Kidney glomerular epithelial cell (primary cell): ENCODE results near the gene KAZALD1.
A peak's percentile ranks its signal among the peaks of the same experiment; 100 is the strongest.
"Not testable (repeated sequence)": the region's sequence is repeated elsewhere in the genome, so short reads cannot be mapped to it uniquely, and the experiment has no call there.

Experiments
- DNase-seq: peaks from one replicate; lab custom pipeline; 2025; lab: John Stamatoyannopoulos, UW

Gene KAZALD1

DNA sequence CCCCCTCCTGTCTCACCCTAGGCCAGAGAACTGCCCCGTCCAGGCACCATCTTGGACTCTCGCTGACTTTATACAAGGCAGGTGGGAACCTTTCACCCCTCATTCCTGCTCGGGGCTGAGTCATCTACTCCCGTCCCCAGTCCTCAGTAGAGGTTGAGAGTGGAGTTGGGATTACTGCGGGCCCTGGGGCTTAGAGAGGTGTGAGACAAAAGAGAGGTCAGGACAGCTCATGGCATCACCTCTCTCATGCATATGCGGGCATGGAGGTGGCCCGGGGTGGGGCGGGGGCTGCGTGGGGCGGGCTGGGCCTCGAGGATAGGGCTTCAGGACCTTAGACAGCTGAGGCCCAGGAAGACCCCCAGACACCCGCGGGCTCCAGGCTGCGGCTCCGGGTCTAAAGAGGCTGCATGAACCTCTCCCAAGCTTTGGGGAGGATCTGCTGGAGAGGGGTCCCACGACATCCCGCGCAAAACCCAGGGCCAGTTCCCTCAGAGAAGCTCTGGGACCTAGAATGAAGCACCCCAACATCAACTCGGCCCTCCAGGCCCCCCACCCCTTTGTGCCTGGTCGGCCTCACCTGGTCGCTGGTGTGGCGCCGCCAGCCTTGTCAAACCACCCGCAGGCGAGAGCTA is 31.2 kb upstream of the KAZALD1 start:
- no peak for DNase-seq

- DNase-seq = peak; percentile 91
These were observed 30.5 kb upstream of the KAZALD1 start, which contains the start of the genes PDZD7 and SFXN3 for GRCh38 chr10:101031128-101031795. Gene PDZD7 (minus strand): TSS chr10:101031129. CDS start chr10:101030219, 910 bp downstream. Gene SFXN3 (plus strand): TSS chr10:101031234. CDS start chr10:101034695, 3,461 bp downstream.

GRCh38 chr10:101031796-101032636 is 29.8 kb upstream of the KAZALD1 start:
- DNase-seq = peak; percentile 62

DNA sequence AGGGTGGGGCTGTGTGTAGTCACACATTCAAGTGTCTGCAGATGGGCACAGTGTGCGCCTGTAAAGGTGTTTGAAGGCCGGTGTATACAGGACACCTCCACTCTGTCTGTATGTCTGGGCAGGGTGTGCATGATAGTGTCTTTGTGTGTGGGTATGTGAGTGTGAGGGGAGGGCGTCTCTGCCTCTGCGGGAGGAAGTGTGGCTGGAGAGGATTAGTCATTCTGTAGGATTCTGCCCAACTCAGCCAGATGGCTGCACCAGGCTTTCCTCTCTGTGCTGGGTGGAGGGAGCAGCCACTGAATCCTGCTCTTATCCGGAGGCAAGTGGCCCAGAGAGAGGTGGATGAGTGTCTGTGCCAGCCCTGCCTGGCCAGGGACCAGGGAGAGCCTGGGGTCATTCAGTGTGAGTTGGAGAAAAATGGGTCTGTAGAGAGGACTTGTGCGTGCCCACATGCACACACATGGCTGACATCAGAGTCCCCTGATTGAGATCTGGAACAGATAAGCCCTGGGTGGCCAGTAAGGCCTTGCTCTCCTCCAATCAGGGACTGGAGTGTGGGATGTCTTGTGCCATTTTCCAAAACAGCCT is 29.1 kb upstream of the KAZALD1 start:
- DNase-seq = peak; percentile 74

DNA sequence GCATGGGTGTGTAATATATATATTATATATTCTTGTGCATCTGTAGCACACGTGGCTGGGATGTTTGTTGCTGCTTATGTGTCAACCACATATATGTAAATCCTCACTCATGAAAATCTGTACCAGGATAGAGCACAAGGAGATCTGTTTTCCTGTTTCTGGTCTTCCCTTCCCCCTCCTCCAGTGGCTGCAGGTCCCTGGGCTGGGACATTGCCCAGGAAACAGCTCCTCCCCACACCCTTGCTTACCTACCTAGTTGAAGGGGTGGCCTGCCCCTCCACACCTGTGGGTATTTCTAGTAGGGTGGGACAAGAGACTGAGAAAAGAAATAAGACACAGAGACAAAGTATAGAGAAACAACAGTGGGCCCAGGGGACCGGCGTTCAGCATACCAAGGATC is 28.5 kb upstream of the KAZALD1 start:
- no peak for DNase-seq

- DNase-seq = not testable (repeated sequence)
These were observed 27.4 kb upstream of the KAZALD1 start for GRCh38 chr10:101034404-101034803.

GRCh38 chr10:101035314-101035713 is 26.5 kb upstream of the KAZALD1 start:
- DNase-seq = no peak

GRCh38 chr10:101035916-101036702 is 25.7 kb upstream of the KAZALD1 start:
- DNase-seq = no peak

GRCh38 chr10:101036726-101037125 is 25.1 kb upstream of the KAZALD1 start:
- no peak for DNase-seq

- DNase-seq = no peak
These were observed 23.3 kb upstream of the KAZALD1 start for GRCh38 chr10:101038484-101038883.

DNA sequence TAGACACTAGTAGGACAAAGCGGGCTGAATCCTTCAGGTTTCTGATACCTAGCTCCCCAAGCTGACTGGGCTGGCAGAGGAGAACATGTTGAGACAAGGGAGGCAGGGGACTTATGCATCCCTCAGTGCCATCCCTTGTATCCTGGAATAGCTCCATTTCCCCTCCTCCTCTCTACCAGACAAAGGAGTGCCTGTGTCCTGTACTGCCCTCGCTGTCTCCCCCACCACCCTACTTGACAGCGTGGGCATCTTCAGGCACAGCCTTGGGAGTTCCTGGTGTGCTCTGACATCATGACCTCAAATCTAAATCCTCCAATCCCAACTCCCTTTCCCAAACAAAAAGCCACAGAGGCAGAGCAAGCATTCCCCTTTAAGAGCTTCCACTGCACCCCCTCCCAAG is 21.7 kb upstream of the KAZALD1 start:
- DNase-seq = no peak

GRCh38 chr10:101040851-101041250 is 20.9 kb upstream of the KAZALD1 start:
- DNase-seq = no peak

- DNase-seq = peak; percentile 56
These were observed 20.5 kb upstream of the KAZALD1 start for GRCh38 chr10:101041252-101041761.

- DNase-seq = no peak
These were observed 19.7 kb upstream of the KAZALD1 start for GRCh38 chr10:101042118-101042517.

- peak; percentile 95 for DNase-seq
These were observed 19.0 kb upstream of the KAZALD1 start for GRCh38 chr10:101042667-101043362.

- DNase-seq = no peak
These were observed 18.5 kb upstream of the KAZALD1 start for GRCh38 chr10:101043363-101043707.

GRCh38 chr10:101044117-101044516 is 17.7 kb upstream of the KAZALD1 start:
- DNase-seq = no peak

DNA sequence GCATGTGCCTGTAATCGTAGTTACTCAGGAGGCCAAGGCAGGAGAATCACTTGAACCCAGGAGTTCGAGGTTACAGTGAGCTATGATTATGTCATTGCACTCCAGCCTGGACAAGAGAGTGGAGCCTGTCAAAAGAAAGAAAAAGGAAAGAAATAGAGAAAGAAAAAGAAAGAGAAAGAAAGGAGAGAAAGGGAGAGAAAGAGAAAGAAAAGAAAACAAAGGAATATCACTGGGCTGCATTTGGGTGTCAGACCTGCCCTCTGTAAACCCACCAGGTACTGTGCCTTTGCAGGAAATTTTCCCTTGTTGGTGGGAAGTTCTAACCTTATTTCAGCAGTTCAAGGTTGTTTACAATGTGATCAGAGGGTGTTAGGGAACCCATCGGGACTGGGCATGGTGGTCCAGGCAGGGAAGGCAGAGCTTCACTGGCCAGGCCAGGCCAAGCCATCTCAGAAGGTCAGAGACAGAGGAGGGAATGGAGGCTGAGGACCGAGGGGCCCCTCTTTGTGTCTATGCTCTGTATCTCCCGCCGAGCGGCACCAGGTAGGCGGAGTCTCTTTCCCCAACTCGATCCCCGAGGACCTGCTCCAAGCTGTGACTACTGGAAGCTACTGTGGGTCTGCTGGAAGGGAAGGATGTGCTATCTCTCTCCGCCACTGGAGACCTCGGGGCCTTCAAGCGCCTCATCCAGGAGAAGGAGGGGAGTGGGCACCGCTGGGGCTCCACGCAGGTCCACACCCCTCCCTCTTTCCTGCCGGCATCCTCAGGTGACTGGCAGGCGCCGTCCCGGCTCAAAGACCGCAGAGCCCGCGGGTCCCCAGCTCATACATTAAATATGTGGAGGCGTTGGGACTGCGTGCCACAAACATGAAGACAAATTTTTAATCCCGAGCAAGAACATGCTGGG is 15.2 kb upstream of the KAZALD1 start:
- no peak for DNase-seq

- DNase-seq = no peak
These were observed 14.5 kb upstream of the KAZALD1 start for GRCh38 chr10:101047268-101047667.
